HEK293 (cell line): ENCODE measurements around the gene KLHL5.

ENCODE experiments used
- CTCF ChIA-PET: fragments of 350-600 bp; formaldehyde crosslinking; extraction: SDS; loops from one replicate; lab custom pipeline; 2021; ENCODE audit warnings: antibody characterized with exemption; lab: Yijun Ruan, JAX
- POLR2A ChIA-PET: fragments of 300-600 bp; formaldehyde crosslinking; extraction: SDS; loops from one replicate; lab custom pipeline; 2020; ENCODE audit warnings: antibody characterized with exemption, inconsistent platforms; lab: Yijun Ruan, JAX
- H3K27ac ChIP-seq: fragments of 200-500 bp; sonication (Bioruptor generic); 2 replicates; pipeline ENCODE4 v1.5.1; 2014; ENCODE audit warnings: low read depth, low read length, control low read depth, inconsistent platforms; ENCODE audit errors: extremely low read depth
- H3K36me3 ChIP-seq, 2 experiments: fragments of 200-500 bp in 1 of 2; sonication (Bioruptor generic) in 1 of 2; 1 replicate in 1 of 2; 2 replicates in 1 of 2; pipeline ENCODE4 v1.5.1; 2014 to 2017; ENCODE audit warnings: inconsistent platforms in 2 of 2, low read length in 2 of 2; ENCODE audit not compliant: control insufficient read depth in 2 of 2, insufficient read depth in 1 of 2
- H3K4me1 ChIP-seq: fragments of 200-500 bp; sonication (Bioruptor generic); 2 replicates; pipeline ENCODE4 v1.5.1; 2014; ENCODE audit warnings: mild to moderate bottlenecking, low read length, inconsistent platforms; ENCODE audit not compliant: control insufficient read depth, insufficient read depth
- H3K4me3 ChIP-seq: 2 replicates; pipeline ENCODE4 v1.5.1; 2011; ENCODE audit warnings: low read depth, mild to moderate bottlenecking, control low read depth, low read length, moderate library complexity
- H3K9me3 ChIP-seq: fragments of 200-500 bp; sonication (Bioruptor generic); 2 replicates; pipeline ENCODE4 v1.5.1; 2014; ENCODE audit warnings: low read depth, low read length, inconsistent platforms; ENCODE audit not compliant: control insufficient read depth, insufficient read depth
- FEZF1 ChIP-seq: fragments of 450-650 bp; formaldehyde crosslinking; IDR thresholded peaks from 2 replicates; pipeline ENCODE4 v1.5.1; 2016; ENCODE audit warnings: missing biosample characterization, missing genetic modification characterization
- GLIS1 ChIP-seq: fragments of 450-650 bp; formaldehyde crosslinking; IDR thresholded peaks from 2 replicates; pipeline ENCODE4 v1.5.1; 2016; ENCODE audit warnings: missing biosample characterization, missing genetic modification characterization
- HOXA7 ChIP-seq: sonication (generic); formaldehyde crosslinking; IDR thresholded peaks from 2 replicates; pipeline ENCODE4 v1.8.1; 2022; ENCODE audit warnings: missing genetic modification reagents, borderline replicate concordance
- SALL2 ChIP-seq: fragments of 450-650 bp; formaldehyde crosslinking; IDR thresholded peaks from 2 replicates; pipeline ENCODE4 v1.5.0; 2017; ENCODE audit warnings: missing biosample characterization, mild to moderate bottlenecking, missing genetic modification characterization, borderline replicate concordance
- ZBTB1 ChIP-seq: fragments of 450-650 bp; formaldehyde crosslinking; IDR thresholded peaks from 2 replicates; pipeline ENCODE4 v1.5.1; 2016; ENCODE audit warnings: missing biosample characterization, missing genetic modification characterization
- ZBTB11 ChIP-seq: fragments of 450-650 bp; formaldehyde crosslinking; conservative IDR thresholded peaks from 2 replicates; pipeline ENCODE4 v1.5.1; 2016; ENCODE audit warnings: low read depth, missing biosample characterization, missing genetic modification characterization
- ZBTB49 ChIP-seq: fragments of 450-650 bp; formaldehyde crosslinking; IDR thresholded peaks from 2 replicates; pipeline ENCODE4 v1.5.1; 2016; ENCODE audit warnings: missing biosample characterization, missing genetic modification characterization, low read depth
- ZEB2 ChIP-seq: fragments of 450-650 bp; formaldehyde crosslinking; IDR thresholded peaks from 2 replicates; pipeline ENCODE4 v1.5.1; 2016; ENCODE audit warnings: missing biosample characterization, missing genetic modification characterization
- ZFP41 ChIP-seq: fragments of 450-650 bp; formaldehyde crosslinking; IDR thresholded peaks from 2 replicates; pipeline ENCODE4 v1.5.1; 2016; ENCODE audit warnings: missing biosample characterization, missing genetic modification characterization, borderline replicate concordance
- ZNF221 ChIP-seq: fragments of 450-650 bp; formaldehyde crosslinking; IDR thresholded peaks from 2 replicates; pipeline ENCODE4 v1.5.1; 2017; ENCODE audit warnings: missing biosample characterization, missing genetic modification characterization, borderline replicate concordance
- ZNF37A ChIP-seq: fragments of 450-650 bp; IDR thresholded peaks from 2 replicates; pipeline ENCODE4 v1.5.1; 2018; ENCODE audit warnings: missing biosample characterization, missing genetic modification characterization
- ZNF394 ChIP-seq: fragments of 450-650 bp; formaldehyde crosslinking; IDR thresholded peaks from 2 replicates; pipeline ENCODE4 v1.5.1; 2016; ENCODE audit warnings: missing biosample characterization, missing genetic modification characterization, mild to moderate bottlenecking, moderate library complexity, borderline replicate concordance
- ZNF449 ChIP-seq: fragments of 450-650 bp; formaldehyde crosslinking; IDR thresholded peaks from 2 replicates; pipeline ENCODE4 v1.5.1; 2017; ENCODE audit warnings: missing biosample characterization, mild to moderate bottlenecking, missing genetic modification characterization, moderate library complexity
- ZNF548 ChIP-seq: fragments of 450-650 bp; formaldehyde crosslinking; IDR thresholded peaks from 2 replicates; pipeline ENCODE4 v1.5.1; 2016; ENCODE audit warnings: missing biosample characterization, missing genetic modification characterization
- ZNF610 ChIP-seq: fragments of 450-650 bp; formaldehyde crosslinking; IDR thresholded peaks from 2 replicates; pipeline ENCODE4 v1.5.1; 2016; ENCODE audit warnings: missing biosample characterization, missing genetic modification characterization, borderline replicate concordance
- ZNF664 ChIP-seq: fragments of 450-650 bp; formaldehyde crosslinking; IDR thresholded peaks from 2 replicates; pipeline ENCODE4 v1.5.1; 2016; ENCODE audit warnings: missing biosample characterization, missing genetic modification characterization
- ZSCAN4 ChIP-seq: fragments of 450-650 bp; formaldehyde crosslinking; IDR thresholded peaks from 2 replicates; pipeline ENCODE4 v1.5.1; 2017; ENCODE audit warnings: missing biosample characterization, missing genetic modification characterization

Gene KLHL5

GRCh38 chr4:39026096-39026495 is 35.9 kb upstream of the KLHL5 start (continued):
- TF ChIP-seq ZBTB11 (tag by site-specific recombination) (no peak), ZBTB49 (tag by site-specific recombination) (no peak), ZEB2 (tag by site-specific recombination) (no peak), ZNF664 (tag by site-specific recombination) (no peak)

GRCh38 chr4:39029752-39030694 is 32.0 kb upstream of the KLHL5 start:
- POLR2A ChIA-PET, result interaction anchor here (0.5 kb wide), 1 partner anchor 668 kb away, joined by 3 read pairs; no protein-coding TSS in a partner anchor
- TF ChIP-seq ZNF221 (tag by site-specific recombination), result no peak
- no peak for TF ChIP-seq ZNF610
- TF ChIP-seq ZNF548, result no peak
- no peak for TF ChIP-seq ZNF449 (tag by site-specific recombination)
- no peak for TF ChIP-seq HOXA7 (CRISPR knock-in tag)
- no peak for TF ChIP-seq ZNF394 (tag by site-specific recombination)
- no peak for TF ChIP-seq ZNF37A (tag by site-specific recombination)
- no peak for TF ChIP-seq ZFP41
- no peak for TF ChIP-seq ZSCAN4
- no peak for TF ChIP-seq GLIS1 (tag by site-specific recombination)
- no peak for TF ChIP-seq FEZF1 (tag by site-specific recombination)
- TF ChIP-seq ZBTB1 (tag by site-specific recombination), result no peak
- TF ChIP-seq SALL2 (tag by site-specific recombination), result no peak
- no peak overlapping the region for H3K4me3 ChIP-seq
- no peaks in the 10 kb centered on the region for H3K9me3 ChIP-seq
- H3K4me1 ChIP-seq, result no peaks in the 10 kb centered on the region
- no peaks in the 10 kb centered on the region for H3K36me3 ChIP-seq
- H3K27ac ChIP-seq, result no peak overlapping the region
- CTCF ChIA-PET, result interaction anchor here (0.7 kb wide), 1 partner anchor 126 kb away, joined by 5 read pairs; no protein-coding TSS in a partner anchor
